Natural killer cell (primary cell): ENCODE measurements around the gene CLCN2. TPM values are rescaled to one million over a fixed set of nuclear protein-coding genes. Genes with fewer than 3 reads are reported as not detected.

Experiments
- ATAC-seq, 3 donors: fragments of 150-1000 bp in 2 of 3; fragments of 200-7000 bp in 1 of 3; cut with Tn5 transposase; 1 replicate in 1 of 3; 2 replicates in 2 of 3; pipeline ENCODE4 v1.10.0; 2021; ENCODE audit warnings: mild to moderate bottlenecking in 2 of 3, moderate library complexity in 2 of 3
- DNase-seq, 2 donors: peaks; one replicate each; pipeline versions ENCODE4 v3.0.0 to v3.0.0-alpha.2; 2013 to 2021; ENCODE audit warnings: mixed read lengths in 1 of 2
- H3K27ac ChIP-seq: one replicate; pipeline ENCODE4 v1.5.1; 2013; ENCODE audit warnings: mild to moderate bottlenecking, low read length
- H3K27me3 ChIP-seq: one replicate; pipeline ENCODE4 v1.6.1; 2013; ENCODE audit warnings: low read length; ENCODE audit not compliant: control insufficient read depth, insufficient read depth
- H3K36me3 ChIP-seq: one replicate; pipeline ENCODE4 v1.6.1; 2013; ENCODE audit warnings: low read length; ENCODE audit not compliant: control insufficient read depth, insufficient read depth
- H3K4me1 ChIP-seq: one replicate; pipeline ENCODE4 v1.6.1; 2013; ENCODE audit warnings: low read length; ENCODE audit not compliant: control insufficient read depth, insufficient read depth
- H3K4me3 ChIP-seq: one replicate; pipeline ENCODE4 v1.5.1; 2013; ENCODE audit warnings: low read length
- H3K9me3 ChIP-seq: one replicate; pipeline ENCODE4 v1.6.1; 2013; ENCODE audit warnings: low read length; ENCODE audit not compliant: control insufficient read depth, insufficient read depth
- H3K27ac Mint-ChIP-seq, 2 donors: one replicate each; pipeline ENCODE4 v1.8.0; 2022; ENCODE audit warnings: mild to moderate bottlenecking in 2 of 2, mixed read lengths in 2 of 2, moderate library complexity in 1 of 2
- H3K27me3 Mint-ChIP-seq, 2 donors: one replicate each; pipeline ENCODE4 v1.8.0; 2022; ENCODE audit warnings: low read depth in 2 of 2, mixed read lengths in 2 of 2
- H3K36me3 Mint-ChIP-seq: one replicate; pipeline ENCODE4 v1.8.0; 2022; ENCODE audit warnings: mixed read lengths
- H3K4me1 Mint-ChIP-seq, 2 donors: one replicate each; pipeline ENCODE4 v1.8.0; 2022; ENCODE audit warnings: mixed read lengths in 2 of 2
- H3K4me3 Mint-ChIP-seq: one replicate; pipeline ENCODE4 v1.8.0; 2022; ENCODE audit warnings: mild to moderate bottlenecking, moderate library complexity, mixed read lengths
- H3K9me3 Mint-ChIP-seq, 2 donors: one replicate each; pipeline ENCODE4 v1.8.0; 2022; ENCODE audit warnings: mixed read lengths in 2 of 2
- WGBS: methylation state at CpG from one replicate; pipeline ENCODE4 v1.1.7; 2013; ENCODE audit warnings: missing lambda C conversion rate; ENCODE audit not compliant: insufficient coverage; 5-methylcytosine and 5-hydroxymethylcytosine counted together
- intact Hi-C: fragments of 100-400 bp; cut with micrococcal nuclease; formaldehyde crosslinking; loops from one replicate; pipeline ENCODE4 v1.14.2; 2022
- total RNA-seq, 4 donors: library from RNA; stranded (reverse); fragments of 120-200 nt in 1 of 4; gene quantifications; one replicate each; pipeline versions ENCODE4 v1.2.3 to v1.2.4, GENCODE V29; 2013 to 2022
- TF ChIP-seq, protein P1 (sequence below): fragments of 200-600 bp; IDR thresholded peaks from one replicate; pipeline ENCODE4 v1.8.0; 2022; ENCODE audit warnings: antibody characterized with exemption

CLCN2 gene
- total RNA-seq, 3 donors from 2014 or later (not counting 1 experiment from before 2014, with no cell fraction given): 7.8 to 8.2 (median 8.1) TPM

GRCh38 chr3:184325269-184325668 lies 36.1 kb downstream of the CLCN2 start:
- Mint-ChIP-seq H3K9me3 (no peaks in the 10 kb centered on the region), H3K4me1 (peaks cover 10 to 24% of the 10 kb centered on the region in 2 donors), H3K27ac (peak overlapping the region; percentile 47 to 65), H3K36me3 (peaks cover 54% of the 10 kb centered on the region), H3K4me3 (no peak overlapping the region), H3K27me3 (no peaks in the 10 kb centered on the region)
- Histone ChIP-seq H3K9me3 (no peaks in the 10 kb centered on the region), H3K27me3 (no peaks in the 10 kb centered on the region), H3K36me3 (peaks cover 94% of the 10 kb centered on the region), H3K4me3 (no peak overlapping the region), H3K27ac (no peak overlapping the region), H3K4me1 (peaks cover 3% of the 10 kb centered on the region)
- TF ChIP-seq, protein P1, sequence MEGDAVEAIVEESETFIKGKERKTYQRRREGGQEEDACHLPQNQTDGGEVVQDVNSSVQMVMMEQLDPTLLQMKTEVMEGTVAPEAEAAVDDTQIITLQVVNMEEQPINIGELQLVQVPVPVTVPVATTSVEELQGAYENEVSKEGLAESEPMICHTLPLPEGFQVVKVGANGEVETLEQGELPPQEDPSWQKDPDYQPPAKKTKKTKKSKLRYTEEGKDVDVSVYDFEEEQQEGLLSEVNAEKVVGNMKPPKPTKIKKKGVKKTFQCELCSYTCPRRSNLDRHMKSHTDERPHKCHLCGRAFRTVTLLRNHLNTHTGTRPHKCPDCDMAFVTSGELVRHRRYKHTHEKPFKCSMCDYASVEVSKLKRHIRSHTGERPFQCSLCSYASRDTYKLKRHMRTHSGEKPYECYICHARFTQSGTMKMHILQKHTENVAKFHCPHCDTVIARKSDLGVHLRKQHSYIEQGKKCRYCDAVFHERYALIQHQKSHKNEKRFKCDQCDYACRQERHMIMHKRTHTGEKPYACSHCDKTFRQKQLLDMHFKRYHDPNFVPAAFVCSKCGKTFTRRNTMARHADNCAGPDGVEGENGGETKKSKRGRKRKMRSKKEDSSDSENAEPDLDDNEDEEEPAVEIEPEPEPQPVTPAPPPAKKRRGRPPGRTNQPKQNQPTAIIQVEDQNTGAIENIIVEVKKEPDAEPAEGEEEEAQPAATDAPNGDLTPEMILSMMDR: no peak
- no peak for ATAC-seq
- intact Hi-C loops: no loop called here
- WGBS: 95% methylated on average over 13 of the region's 13 CpGs
- no peak for DNase-seq

DNA sequence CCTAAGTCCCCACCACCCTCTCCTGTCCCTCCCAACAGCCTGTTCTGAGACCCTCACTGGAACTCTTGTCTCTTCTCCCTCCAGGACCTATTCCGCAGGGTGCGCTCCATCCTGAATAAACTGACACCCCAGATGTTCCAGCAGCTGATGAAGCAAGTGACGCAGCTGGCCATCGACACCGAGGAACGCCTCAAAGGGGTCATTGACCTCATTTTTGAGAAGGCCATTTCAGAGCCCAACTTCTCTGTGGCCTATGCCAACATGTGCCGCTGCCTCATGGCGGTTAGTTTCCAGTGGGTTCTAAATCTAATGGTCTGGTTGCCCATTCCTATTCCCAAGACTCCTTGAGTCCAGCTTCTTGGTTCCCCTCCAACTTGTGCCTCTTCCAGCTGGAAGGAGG lies 37.7 kb downstream of the CLCN2 start:
- Mint-ChIP-seq H3K4me3 (no peak overlapping the region), H3K4me1 (peaks cover 10 to 30% of the 10 kb centered on the region in 2 donors), H3K36me3 (peaks cover 42% of the 10 kb centered on the region), H3K27me3 (no peaks in the 10 kb centered on the region), H3K27ac (peak overlapping the region in 1 of 2 donors; percentile 24), H3K9me3 (no peaks in the 10 kb centered on the region)
- peaks cover 91% of the 10 kb centered on the region for H3K36me3 ChIP-seq
- ATAC-seq: no peak
- TF ChIP-seq, protein P1: no peak
- H3K9me3 ChIP-seq: no peaks in the 10 kb centered on the region
- no peak for DNase-seq
- 98% methylated on average over 8 of the region's 8 CpGs for WGBS
- H3K4me3 ChIP-seq: no peak overlapping the region
- H3K27me3 ChIP-seq: no peaks in the 10 kb centered on the region
- no peak overlapping the region for H3K27ac ChIP-seq
- peaks cover 11% of the 10 kb centered on the region for H3K4me1 ChIP-seq
- intact Hi-C loops: no loop called here

GRCh38 chr3:184322731-184323487 lies 38.5 kb downstream of the CLCN2 start:
- Histone ChIP-seq H3K4me1 (peaks cover 11% of the 10 kb centered on the region), H3K4me3 (no peak overlapping the region), H3K36me3 (peaks cover 83% of the 10 kb centered on the region), H3K9me3 (no peaks in the 10 kb centered on the region), H3K27me3 (no peaks in the 10 kb centered on the region), H3K27ac (no peak overlapping the region)
- TF ChIP-seq, protein P1: no peak
- H3K9me3 Mint-ChIP-seq: no peaks in the 10 kb centered on the region
- no peak for DNase-seq
- peaks cover 12 to 31% of the 10 kb centered on the region in 2 donors for H3K4me1 Mint-ChIP-seq
- no peak for ATAC-seq
- H3K4me3 Mint-ChIP-seq: no peak overlapping the region
- peaks cover 38% of the 10 kb centered on the region for H3K36me3 Mint-ChIP-seq
- 96% methylated on average over 20 of the region's 20 CpGs for WGBS
- peak overlapping the region in 1 of 2 donors; percentile 28 for H3K27ac Mint-ChIP-seq
- no peaks in the 10 kb centered on the region for H3K27me3 Mint-ChIP-seq
- intact Hi-C loops: no loop called here
